Neural cell (in vitro differentiated cells): ENCODE data around the gene TBC1D10A.

ENCODE experiments used
- CTCF ChIP-seq: fragments of 450-650 bp; IDR thresholded peaks from 2 replicates; pipeline ENCODE4 v1.5.1; 2014; ENCODE audit warnings: antibody characterized with exemption, mild to moderate bottlenecking, moderate library complexity; ENCODE audit not compliant: poor library complexity, severe bottlenecking
- EP300 ChIP-seq: fragments of 450-650 bp; conservative IDR thresholded peaks from 2 replicates; pipeline ENCODE4 v1.6.1; 2014; ENCODE audit warnings: antibody characterized with exemption, mild to moderate bottlenecking, moderate library complexity; ENCODE audit not compliant: poor library complexity, severe bottlenecking
- EZH2 ChIP-seq: fragments of 200-600, 300-800 bp; shearing (Covaris generic), sonication (generic); IDR thresholded peaks from 2 replicates; pipeline ENCODE4 v1.6.1; 2014; ENCODE audit warnings: antibody characterized with exemption, low read length, borderline replicate concordance, mild to moderate bottlenecking; ENCODE audit not compliant: insufficient read depth, poor library complexity, severe bottlenecking
- SMC3 ChIP-seq: fragments of 450-650 bp; conservative IDR thresholded peaks from 2 replicates; pipeline ENCODE4 v1.6.1; 2014; ENCODE audit warnings: antibody characterized with exemption, mild to moderate bottlenecking, moderate library complexity; ENCODE audit not compliant: poor library complexity
- TF ChIP-seq, protein P1 (sequence below): IDR thresholded peaks from 2 replicates; pipeline ENCODE4 v1.6.1; 2012; ENCODE audit warnings: borderline replicate concordance

DNA sequence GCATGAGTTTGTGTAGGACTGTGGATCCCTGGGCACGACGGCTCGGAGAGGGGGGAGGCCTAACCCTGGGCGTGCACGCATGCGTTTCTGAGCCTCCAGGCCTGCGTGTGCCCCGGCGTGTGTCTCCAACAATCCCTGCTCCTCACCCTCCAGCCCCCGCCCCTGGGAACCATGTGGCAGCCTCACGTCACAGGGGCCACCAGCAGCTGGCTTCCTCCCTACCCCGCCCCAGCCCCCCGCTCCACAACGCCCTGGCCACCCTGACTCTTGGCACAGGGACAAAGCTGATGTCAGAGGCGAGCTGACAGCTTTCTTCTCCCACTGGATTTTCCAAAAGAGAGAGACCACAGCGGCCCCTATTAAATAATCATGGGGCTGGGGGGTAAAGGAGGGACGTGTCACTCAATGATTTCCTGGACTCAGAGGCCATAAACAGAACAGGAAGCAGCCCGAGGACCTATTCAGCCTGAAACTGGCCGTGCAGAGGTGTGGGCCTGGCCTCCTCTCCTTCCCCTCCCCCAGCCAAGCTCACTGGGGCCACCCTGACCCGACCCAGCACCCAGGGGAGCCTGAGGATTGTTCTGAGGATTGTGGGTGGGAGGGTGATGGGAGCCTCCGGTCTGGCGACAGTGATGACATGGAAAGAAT lies 73.4 kb downstream of the TBC1D10A start:
- no peak for TF ChIP-seq EZH2
- no peak for TF ChIP-seq EP300
- no peak for TF ChIP-seq CTCF
- TF ChIP-seq, protein P1, sequence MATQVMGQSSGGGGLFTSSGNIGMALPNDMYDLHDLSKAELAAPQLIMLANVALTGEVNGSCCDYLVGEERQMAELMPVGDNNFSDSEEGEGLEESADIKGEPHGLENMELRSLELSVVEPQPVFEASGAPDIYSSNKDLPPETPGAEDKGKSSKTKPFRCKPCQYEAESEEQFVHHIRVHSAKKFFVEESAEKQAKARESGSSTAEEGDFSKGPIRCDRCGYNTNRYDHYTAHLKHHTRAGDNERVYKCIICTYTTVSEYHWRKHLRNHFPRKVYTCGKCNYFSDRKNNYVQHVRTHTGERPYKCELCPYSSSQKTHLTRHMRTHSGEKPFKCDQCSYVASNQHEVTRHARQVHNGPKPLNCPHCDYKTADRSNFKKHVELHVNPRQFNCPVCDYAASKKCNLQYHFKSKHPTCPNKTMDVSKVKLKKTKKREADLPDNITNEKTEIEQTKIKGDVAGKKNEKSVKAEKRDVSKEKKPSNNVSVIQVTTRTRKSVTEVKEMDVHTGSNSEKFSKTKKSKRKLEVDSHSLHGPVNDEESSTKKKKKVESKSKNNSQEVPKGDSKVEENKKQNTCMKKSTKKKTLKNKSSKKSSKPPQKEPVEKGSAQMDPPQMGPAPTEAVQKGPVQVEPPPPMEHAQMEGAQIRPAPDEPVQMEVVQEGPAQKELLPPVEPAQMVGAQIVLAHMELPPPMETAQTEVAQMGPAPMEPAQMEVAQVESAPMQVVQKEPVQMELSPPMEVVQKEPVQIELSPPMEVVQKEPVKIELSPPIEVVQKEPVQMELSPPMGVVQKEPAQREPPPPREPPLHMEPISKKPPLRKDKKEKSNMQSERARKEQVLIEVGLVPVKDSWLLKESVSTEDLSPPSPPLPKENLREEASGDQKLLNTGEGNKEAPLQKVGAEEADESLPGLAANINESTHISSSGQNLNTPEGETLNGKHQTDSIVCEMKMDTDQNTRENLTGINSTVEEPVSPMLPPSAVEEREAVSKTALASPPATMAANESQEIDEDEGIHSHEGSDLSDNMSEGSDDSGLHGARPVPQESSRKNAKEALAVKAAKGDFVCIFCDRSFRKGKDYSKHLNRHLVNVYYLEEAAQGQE: no peak
- no peak for TF ChIP-seq SMC3
